Stimulated activated naive CD8-positive, alpha-beta T cell treated with anti-CD3 and anti-CD28 coated beads, Interleukin-15, amount 100 ng/mL, for 72 hours (primary cell): ENCODE results near the gene MYO5A.

Experiments
- ATAC-seq: fragments of 150-1000 bp; cut with Tn5 transposase; 2 replicates; pipeline ENCODE4 v1.10.0; 2021; ENCODE audit warnings: mild to moderate bottlenecking, moderate library complexity
- DNase-seq, 2 donors: peaks; one replicate each; pipeline ENCODE4 v3.0.0; 2021 to 2022
- H3K27ac Mint-ChIP-seq, 2 donors: one replicate each; pipeline ENCODE4 v1.8.0; 2022; ENCODE audit warnings: mild to moderate bottlenecking in 2 of 2, mixed read lengths in 2 of 2, moderate library complexity in 2 of 2
- H3K27me3 Mint-ChIP-seq: one replicate; pipeline ENCODE4 v1.8.0; 2022; ENCODE audit warnings: mixed read lengths
- H3K4me1 Mint-ChIP-seq: one replicate; pipeline ENCODE4 v1.8.0; 2022; ENCODE audit warnings: mild to moderate bottlenecking, mixed read lengths
- H3K4me3 Mint-ChIP-seq, 2 donors: one replicate each; pipeline ENCODE4 v1.8.0; 2022; ENCODE audit warnings: mild to moderate bottlenecking in 2 of 2, mixed read lengths in 2 of 2, moderate library complexity in 1 of 2
- H3K9me3 Mint-ChIP-seq, 2 donors: one replicate each; pipeline ENCODE4 v1.8.0; 2022; ENCODE audit warnings: mixed read lengths in 2 of 2

Gene MYO5A

GRCh38 chr15:52336529-52336928 is 192.2 kb downstream of the MYO5A start:
- Mint-ChIP-seq H3K27me3 (no peaks in the 10 kb centered on the region), H3K9me3 (no peaks in the 10 kb centered on the region), H3K4me3 (no peak overlapping the region), H3K4me1 (peaks cover 15% of the 10 kb centered on the region), H3K27ac (no peak overlapping the region)
- no peak for ATAC-seq
- no peak for DNase-seq

DNA sequence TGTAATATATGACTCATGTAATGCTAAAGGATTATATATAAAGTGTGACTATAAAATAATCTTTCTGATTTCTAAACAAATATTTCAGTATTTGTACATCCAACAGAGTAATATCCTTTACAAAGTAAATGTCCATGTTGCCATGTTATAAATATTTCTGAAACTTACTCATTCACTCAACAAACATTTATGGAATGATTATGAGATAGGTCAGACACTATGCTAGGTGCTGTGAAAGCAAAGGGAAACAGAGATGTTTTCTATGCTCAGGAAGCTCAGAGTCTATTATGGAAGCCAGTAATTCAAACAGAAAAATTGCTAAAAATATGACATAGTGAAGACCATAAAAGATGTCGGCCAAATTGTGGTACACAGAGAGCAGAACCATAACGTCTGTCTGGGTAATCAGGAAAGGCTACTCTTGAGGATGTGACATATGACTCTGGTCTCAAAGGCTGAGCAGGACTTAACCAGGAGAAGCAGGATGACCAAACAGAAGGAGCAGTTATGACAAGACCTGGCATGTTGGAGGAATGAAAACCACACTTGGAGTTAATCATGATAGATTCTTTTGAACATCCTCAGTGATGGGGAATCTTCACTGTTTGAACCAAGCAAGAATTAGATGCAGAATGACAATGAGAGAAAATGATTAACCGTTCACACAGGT is 194.1 kb downstream of the MYO5A start:
- Mint-ChIP-seq H3K27ac (no peak overlapping the region), H3K4me1 (peaks cover 20% of the 10 kb centered on the region), H3K9me3 (no peaks in the 10 kb centered on the region), H3K27me3 (no peaks in the 10 kb centered on the region), H3K4me3 (no peak overlapping the region)
- DNase-seq (no peak), ATAC-seq (no peak)

- Mint-ChIP-seq H3K4me1 (peaks cover 20% of the 10 kb centered on the region), H3K27ac (peak overlapping the region in 1 of 2 donors; percentile 77), H3K27me3 (no peaks in the 10 kb centered on the region), H3K9me3 (no peaks in the 10 kb centered on the region), H3K4me3 (peak overlapping the region; percentile 11 to 13)
- ATAC-seq, result peak; percentile 100
- DNase-seq, result peak; percentile 51 to 53
These were observed 197.0 kb downstream of the MYO5A start for GRCh38 chr15:52331490-52332240.

DNA sequence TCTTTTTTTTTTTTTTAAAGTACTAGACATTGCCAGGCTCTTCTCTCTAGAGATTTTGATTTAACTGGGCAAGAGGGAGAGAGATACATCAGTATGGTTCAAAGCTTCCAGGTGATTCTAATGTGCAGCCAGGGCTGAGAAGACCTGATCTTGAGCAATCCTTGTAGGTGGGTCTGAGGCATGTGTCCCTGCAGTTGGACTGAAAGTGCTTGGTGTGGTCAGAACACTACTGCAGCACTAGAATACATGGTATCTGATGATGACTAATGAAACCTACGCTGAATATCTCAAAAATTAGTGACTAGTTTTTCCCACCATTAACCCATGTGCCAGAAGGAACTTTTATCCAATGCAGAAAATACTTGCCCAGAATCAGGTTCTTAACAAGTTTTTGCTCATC is 198.7 kb downstream of the MYO5A start:
- DNase-seq (no peak), ATAC-seq (no peak)
- H3K27me3 Mint-ChIP-seq, result no peaks in the 10 kb centered on the region
- no peak overlapping the region for H3K27ac Mint-ChIP-seq
- no peaks in the 10 kb centered on the region for H3K9me3 Mint-ChIP-seq
- H3K4me1 Mint-ChIP-seq, result peaks cover 20% of the 10 kb centered on the region
- no peak overlapping the region for H3K4me3 Mint-ChIP-seq

- Mint-ChIP-seq H3K9me3 (no peaks in the 10 kb centered on the region), H3K4me1 (peaks cover 20% of the 10 kb centered on the region), H3K4me3 (no peak overlapping the region), H3K27ac (no peak overlapping the region), H3K27me3 (no peaks in the 10 kb centered on the region)
- ATAC-seq (no peak), DNase-seq (no peak)
These were observed 199.5 kb downstream of the MYO5A start for GRCh38 chr15:52329150-52329549.

DNA sequence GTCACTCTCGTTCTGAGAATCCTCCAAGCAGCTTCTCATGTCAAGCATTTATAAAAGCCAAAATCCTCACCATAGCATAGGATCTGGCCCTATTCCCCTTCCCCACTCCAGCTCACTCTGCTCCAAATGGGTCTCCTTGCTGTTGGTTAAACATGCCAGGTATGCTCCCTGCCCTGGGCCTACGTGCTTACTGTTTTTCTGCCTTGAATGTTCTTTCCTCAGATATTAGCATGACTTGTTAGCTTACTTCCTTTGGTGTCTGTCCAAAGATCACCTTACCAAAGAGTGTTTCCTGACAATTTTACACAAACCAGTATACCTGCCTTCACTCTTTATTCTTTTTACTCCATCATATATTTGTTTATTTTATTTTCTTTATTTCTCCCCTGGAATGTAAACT is 200.0 kb downstream of the MYO5A start:
- no peak overlapping the region for H3K4me3 Mint-ChIP-seq
- DNase-seq (no peak), ATAC-seq (no peak)
- H3K4me1 Mint-ChIP-seq, result peaks cover 20% of the 10 kb centered on the region
- no peaks in the 10 kb centered on the region for H3K27me3 Mint-ChIP-seq
- H3K27ac Mint-ChIP-seq, result no peak overlapping the region
- H3K9me3 Mint-ChIP-seq, result no peaks in the 10 kb centered on the region

GRCh38 chr15:52326756-52327155 is 201.9 kb downstream of the MYO5A start:
- DNase-seq, result no peak
- Mint-ChIP-seq H3K9me3 (no peaks in the 10 kb centered on the region), H3K27me3 (no peaks in the 10 kb centered on the region), H3K4me1 (peaks cover 8% of the 10 kb centered on the region), H3K27ac (no peak overlapping the region), H3K4me3 (no peak overlapping the region)
- ATAC-seq, result no peak

DNA sequence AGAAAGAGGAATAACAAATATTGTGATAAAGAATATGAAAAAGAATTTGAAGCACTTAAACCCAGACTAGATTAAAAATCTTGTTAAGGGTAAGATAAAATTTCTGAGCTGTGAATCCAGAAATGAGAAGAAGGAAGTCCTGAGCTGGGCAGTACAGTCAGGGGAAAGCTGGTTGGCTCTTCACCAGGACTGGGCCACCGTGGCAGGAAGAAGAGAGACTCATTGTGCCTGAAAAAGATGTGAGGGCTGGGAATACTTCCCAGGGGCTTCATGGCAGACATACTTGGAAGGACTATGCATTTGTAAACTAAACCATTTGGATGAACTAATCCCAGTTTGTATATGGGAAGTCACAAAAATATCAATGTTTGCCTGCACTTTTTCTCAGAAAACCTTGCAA is 204.6 kb downstream of the MYO5A start:
- DNase-seq (no peak), ATAC-seq (no peak)
- no peak overlapping the region for H3K4me3 Mint-ChIP-seq
- no peaks in the 10 kb centered on the region for H3K27me3 Mint-ChIP-seq
- H3K4me1 Mint-ChIP-seq, result no peaks in the 10 kb centered on the region
- peak overlapping the region in 1 of 2 donors; percentile 26 for H3K27ac Mint-ChIP-seq
- H3K9me3 Mint-ChIP-seq, result no peaks in the 10 kb centered on the region

DNA sequence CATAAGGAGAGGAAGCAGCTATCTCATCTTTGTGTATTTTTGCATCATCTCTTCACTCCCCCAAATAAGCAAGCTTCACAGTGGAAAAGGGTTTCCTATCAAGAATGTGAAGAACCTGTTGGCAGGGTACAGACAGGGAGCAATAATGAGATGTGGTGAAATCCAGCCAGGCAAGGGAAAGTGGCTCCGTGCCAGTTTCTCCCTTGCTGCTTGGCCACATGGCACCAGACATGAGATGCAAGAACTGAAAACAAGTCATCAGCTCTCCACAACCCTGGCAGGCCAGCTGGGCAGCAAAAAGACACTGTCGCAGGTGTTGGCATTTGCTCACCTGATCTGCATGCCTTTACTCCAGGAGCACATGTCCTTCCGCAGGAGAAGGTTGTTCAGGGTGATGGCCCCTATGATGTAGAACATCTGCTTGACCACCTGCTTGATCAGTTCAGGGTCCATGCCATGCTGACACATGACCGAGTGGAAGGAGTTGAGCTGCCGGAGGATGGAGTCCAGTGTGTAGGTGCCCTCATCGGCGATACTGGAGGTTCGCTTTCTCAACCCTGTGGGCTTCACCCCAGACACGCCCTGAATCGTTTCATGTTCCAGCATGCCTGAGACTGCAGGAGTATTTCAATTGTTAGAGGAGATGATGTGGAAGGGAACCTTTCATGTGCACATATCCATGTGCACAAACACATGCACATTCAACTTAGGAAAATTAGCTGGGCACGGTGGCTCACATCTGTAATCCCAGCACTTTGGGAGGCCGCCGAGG is 209.8 kb downstream of the MYO5A start:
- Mint-ChIP-seq H3K4me3 (no peak overlapping the region), H3K27ac (peak overlapping the region in 1 of 2 donors; percentile 38), H3K4me1 (no peaks in the 10 kb centered on the region), H3K27me3 (no peaks in the 10 kb centered on the region), H3K9me3 (no peaks in the 10 kb centered on the region)
- ATAC-seq (no peak), DNase-seq (no peak)

- H3K27ac Mint-ChIP-seq, result no peak overlapping the region
- no peaks in the 10 kb centered on the region for H3K9me3 Mint-ChIP-seq
- ATAC-seq (no peak), DNase-seq (no peak)
- H3K4me1 Mint-ChIP-seq, result no peaks in the 10 kb centered on the region
- H3K4me3 Mint-ChIP-seq, result no peak overlapping the region
- H3K27me3 Mint-ChIP-seq, result no peaks in the 10 kb centered on the region
These were observed 211.0 kb downstream of the MYO5A start for GRCh38 chr15:52317688-52318087.

DNA sequence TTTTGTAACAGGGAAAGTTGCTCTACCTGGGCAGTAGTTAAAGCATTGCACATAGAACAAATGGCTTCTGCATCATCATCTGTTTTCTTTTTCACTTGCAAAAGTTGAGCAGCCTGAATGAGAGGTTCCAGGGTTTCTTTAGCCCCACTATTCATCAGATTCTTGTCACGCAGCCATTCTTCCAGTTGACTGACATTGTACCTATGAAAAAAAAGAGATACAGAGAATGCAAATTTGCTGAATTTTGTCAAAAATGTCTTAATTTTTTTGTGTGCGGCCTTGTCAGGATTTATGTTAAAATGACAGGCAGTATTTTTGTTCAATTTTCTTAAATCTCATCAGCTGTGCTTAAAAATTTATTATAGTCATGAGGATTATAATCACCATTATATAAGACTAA is 211.7 kb downstream of the MYO5A start:
- Mint-ChIP-seq H3K27ac (no peak overlapping the region), H3K4me1 (no peaks in the 10 kb centered on the region), H3K4me3 (no peak overlapping the region), H3K27me3 (no peaks in the 10 kb centered on the region), H3K9me3 (no peaks in the 10 kb centered on the region)
- ATAC-seq, result no peak
- no peak for DNase-seq

GRCh38 chr15:52309154-52309548 is 219.5 kb downstream of the MYO5A start:
- no peak overlapping the region for H3K4me3 Mint-ChIP-seq
- H3K27me3 Mint-ChIP-seq, result no peaks in the 10 kb centered on the region
- H3K27ac Mint-ChIP-seq, result no peak overlapping the region
- DNase-seq (no peak), ATAC-seq (no peak)
- H3K4me1 Mint-ChIP-seq, result no peaks in the 10 kb centered on the region
- no peaks in the 10 kb centered on the region for H3K9me3 Mint-ChIP-seq

DNA sequence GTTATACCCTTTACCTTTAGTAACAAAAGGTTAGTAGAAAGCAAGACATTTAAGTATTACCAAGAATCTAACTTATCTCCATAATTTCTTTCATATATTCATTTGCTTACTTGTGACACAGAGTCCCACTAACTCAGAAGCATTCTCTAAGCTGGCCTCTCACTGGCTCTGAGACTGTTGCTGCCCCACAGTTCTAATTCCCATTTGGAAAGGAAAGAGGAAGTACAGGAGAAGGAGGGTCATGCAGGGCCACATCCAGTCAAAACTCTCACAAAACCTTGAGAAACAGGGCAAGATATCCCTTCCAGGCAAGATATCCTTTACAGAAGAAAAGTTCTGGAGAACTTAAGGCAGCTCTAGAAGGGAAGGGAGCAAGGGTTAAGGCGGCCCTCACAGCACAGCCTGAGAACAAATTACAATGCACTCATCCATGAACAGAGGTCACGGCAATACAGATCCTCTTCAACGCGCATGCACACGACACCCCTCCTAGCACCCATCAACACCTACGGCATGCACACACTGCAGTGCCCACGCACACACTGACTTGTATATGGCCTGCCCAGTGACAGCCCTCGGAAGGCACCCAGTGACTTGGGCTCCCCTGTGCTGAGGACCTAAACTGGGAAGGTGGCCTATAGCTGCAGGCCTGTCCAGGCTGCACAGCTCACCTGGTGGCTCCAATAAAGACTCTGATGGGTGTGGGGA is 220.1 kb downstream of the MYO5A start:
- Mint-ChIP-seq H3K27ac (no peak overlapping the region), H3K9me3 (no peaks in the 10 kb centered on the region), H3K4me1 (no peaks in the 10 kb centered on the region), H3K27me3 (no peaks in the 10 kb centered on the region), H3K4me3 (no peak overlapping the region)
- no peak for ATAC-seq
- DNase-seq, result no peak

- H3K9me3 Mint-ChIP-seq, result no peaks in the 10 kb centered on the region
- ATAC-seq (no peak), DNase-seq (no peak)
- H3K27ac Mint-ChIP-seq, result no peak overlapping the region
- no peak overlapping the region for H3K4me3 Mint-ChIP-seq
- H3K27me3 Mint-ChIP-seq, result no peaks in the 10 kb centered on the region
- no peaks in the 10 kb centered on the region for H3K4me1 Mint-ChIP-seq
These were observed 220.8 kb downstream of the MYO5A start for GRCh38 chr15:52307847-52308246.

- Mint-ChIP-seq H3K9me3 (no peaks in the 10 kb centered on the region), H3K4me3 (no peak overlapping the region), H3K4me1 (no peaks in the 10 kb centered on the region), H3K27ac (no peak overlapping the region), H3K27me3 (no peaks in the 10 kb centered on the region)
- DNase-seq (no peak), ATAC-seq (no peak)
These were observed 222.4 kb downstream of the MYO5A start for GRCh38 chr15:52306270-52306669.
